GM21786 (cell line): ENCODE data around the gene INSC.

ENCODE experiments used
- ATAC-seq: cut with Tn5 transposase; IDR thresholded peaks from one replicate; pipeline ENCODE4 v1.9.1; 2021; ENCODE audit not compliant: unreplicated experiment

INSC gene

DNA sequence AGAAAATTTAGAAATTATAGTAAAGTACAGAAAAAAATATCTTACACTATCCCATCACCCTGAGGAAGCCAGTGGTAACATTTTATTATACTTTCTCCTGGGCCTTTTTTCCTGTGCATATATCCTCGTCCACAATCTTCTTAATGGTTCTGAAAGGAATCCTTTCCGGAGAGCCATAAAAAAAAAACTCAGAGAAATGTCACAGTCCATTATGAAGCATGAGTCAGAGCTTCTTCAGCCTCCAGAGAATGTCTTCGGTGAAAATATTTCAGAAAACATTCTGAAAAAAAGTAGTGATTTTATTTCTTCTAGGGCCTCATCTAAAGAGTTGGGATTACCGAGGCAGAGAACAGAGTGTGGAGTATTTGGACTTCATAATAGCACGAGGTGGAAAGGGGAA, 163.4 kb downstream of the INSC start:
- ATAC-seq = no peak

- ATAC-seq = no peak
These were observed 165.7 kb downstream of the INSC start for GRCh38 chr11:15280393-15280792.

DNA sequence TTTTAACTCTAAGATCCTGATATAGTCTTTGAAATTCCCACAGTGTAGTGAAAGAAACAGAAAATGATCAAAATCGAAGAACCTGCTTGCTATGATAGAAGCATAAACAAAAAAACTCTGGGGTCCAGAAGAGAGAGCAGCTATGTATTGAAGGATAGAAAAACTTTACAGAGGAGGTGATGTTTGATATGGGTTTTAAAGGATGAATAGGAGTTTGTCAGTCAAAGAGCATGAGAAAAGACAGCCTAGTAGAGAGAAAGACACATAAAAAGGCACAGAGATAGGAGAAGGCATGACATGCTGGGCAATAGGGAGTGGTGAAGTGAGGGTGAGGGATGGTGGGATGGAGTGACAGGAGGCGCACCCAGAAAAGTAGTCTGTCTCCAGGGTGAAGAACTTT, 168.0 kb downstream of the INSC start:
- ATAC-seq = no peak

- ATAC-seq = no peak
These were observed 171.7 kb downstream of the INSC start for GRCh38 chr11:15286465-15286864.

- no peak for ATAC-seq
These were observed 174.1 kb downstream of the INSC start for GRCh38 chr11:15288863-15289262.

DNA sequence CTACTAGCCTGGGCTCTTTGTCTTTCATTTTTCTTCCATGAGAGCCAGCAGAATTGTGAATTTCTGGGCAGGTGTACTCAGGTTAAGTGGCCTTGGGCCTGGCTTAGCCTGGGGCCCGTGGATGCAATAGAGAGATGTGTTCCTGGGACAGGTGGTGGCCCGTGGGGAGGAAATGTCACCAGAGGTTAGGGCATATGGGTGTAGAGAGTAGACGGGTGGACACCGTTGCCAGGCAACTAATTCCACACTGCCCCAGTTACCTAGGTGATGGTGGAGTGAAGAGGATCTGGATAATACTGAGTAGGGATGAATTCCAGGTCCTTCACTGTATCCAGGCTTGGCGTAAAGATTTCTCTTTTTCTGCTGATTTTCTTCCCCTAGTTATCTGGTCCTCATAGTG, 175.0 kb downstream of the INSC start:
- no peak for ATAC-seq

DNA sequence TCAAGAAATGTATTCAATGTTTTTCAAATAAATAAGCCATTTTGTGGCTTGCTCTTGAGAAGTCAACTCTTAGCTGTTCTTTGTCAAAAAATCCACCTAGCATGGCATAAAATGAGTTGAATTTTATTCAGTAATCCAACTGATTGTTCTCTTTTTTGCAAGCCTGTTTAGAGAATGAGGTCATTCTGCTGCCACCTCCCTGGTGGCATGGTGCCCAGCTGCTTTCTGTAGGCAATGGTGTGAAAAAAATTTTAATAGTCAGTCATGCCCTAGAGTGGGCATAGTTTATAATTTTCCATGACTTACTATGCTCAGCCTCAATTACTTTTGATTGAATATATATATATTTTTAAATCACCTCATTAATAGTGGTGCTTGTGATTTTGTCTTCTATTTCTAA, 177.2 kb downstream of the INSC start:
- ATAC-seq = no peak

- ATAC-seq = no peak
These were observed 179.4 kb downstream of the INSC start for GRCh38 chr11:15293975-15294620.

DNA sequence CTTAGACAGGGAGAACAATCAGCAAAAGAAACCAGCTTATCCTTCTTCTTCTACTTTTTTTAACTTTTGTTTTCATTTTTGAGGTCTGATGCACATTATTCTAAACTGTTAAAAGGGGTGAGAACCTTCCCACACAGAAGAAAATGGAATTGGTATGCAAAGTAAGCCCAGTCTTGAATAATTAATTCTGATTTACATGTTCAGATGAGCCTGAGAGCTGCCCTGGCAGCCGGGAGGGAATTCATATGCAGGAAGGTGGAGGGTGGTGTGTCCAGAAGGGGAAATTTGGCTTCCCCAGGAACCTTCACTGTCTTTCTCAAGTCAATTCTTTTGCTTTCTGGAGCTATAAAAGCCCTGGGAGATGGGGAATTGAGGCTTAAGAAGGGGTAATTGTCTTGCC, 181.0 kb downstream of the INSC start:
- no peak for ATAC-seq
